Hepatocyte (in vitro differentiated cells): ENCODE data around the gene NR4A1.

Experiments
- CTCF ChIP-seq: fragments of 200-600 bp; sonication (generic); IDR thresholded peaks from 2 replicates; pipeline ENCODE4 v1.5.1; 2016; ENCODE audit warnings: antibody characterized with exemption, mild to moderate bottlenecking; ENCODE audit not compliant: poor library complexity
- EZH2 ChIP-seq: fragments of 200-600 bp; sonication (generic); IDR thresholded peaks from 2 replicates; pipeline ENCODE4 v1.6.1; 2016; ENCODE audit warnings: antibody characterized with exemption, mild to moderate bottlenecking, borderline replicate concordance

- no peak for TF ChIP-seq CTCF
- TF ChIP-seq EZH2 = no peak
These were observed 35.9 kb downstream of the NR4A1 start for GRCh38 chr12:52086944-52087835.
